GM12865 (cell line): ENCODE measurements around the gene RASD2.

Experiments used
- DNase-seq: peaks from one replicate; pipeline ENCODE4 v3.0.0; 2010; ENCODE audit warnings: low read depth
- H3K4me3 ChIP-seq: 2 replicates; pipeline ENCODE4 v1.5.1; 2011; ENCODE audit warnings: mild to moderate bottlenecking, low read depth, low read length, control low read depth
- CTCF ChIP-seq: IDR thresholded peaks from 2 replicates; pipeline ENCODE4 v1.5.1; 2011; ENCODE audit warnings: low read length, control low read depth, low read depth, inconsistent platforms; ENCODE audit not compliant: insufficient read depth; ENCODE audit errors: missing control alignments

The RASD2 gene

GRCh38 chr22:35533365-35534029 is 7.1 kb upstream of the RASD2 start:
- no peak overlapping the region for H3K4me3 ChIP-seq
- TF ChIP-seq CTCF: no peak
- DNase-seq: no peak

GRCh38 chr22:35534091-35534490 is 6.5 kb upstream of the RASD2 start:
- no peak for TF ChIP-seq CTCF
- peak; percentile 12 for DNase-seq

GRCh38 chr22:35537232-35537631 is 3.4 kb upstream of the RASD2 start:
- DNase-seq: no peak
- no peak for TF ChIP-seq CTCF

More at GRCh38 chr22:35534091-35534490, 6.5 kb upstream of the RASD2 start:
- no peak overlapping the region for H3K4me3 ChIP-seq

GRCh38 chr22:35538801-35539321 is 1.8 kb upstream of the RASD2 start:
- DNase-seq: peak; percentile 31
- no peak overlapping the region for H3K4me3 ChIP-seq
- TF ChIP-seq CTCF: peak; percentile 58

More at GRCh38 chr22:35537232-35537631, 3.4 kb upstream of the RASD2 start:
- H3K4me3 ChIP-seq: no peak overlapping the region

- H3K4me3 ChIP-seq: 0 out of 2 replicates have a peak overlapping the region, but pooled peaks have one; percentile 40
- TF ChIP-seq CTCF: no peak
- no peak for DNase-seq
Observed at GRCh38 chr22:35539487-35539886, 1.1 kb upstream of the RASD2 start.

GRCh38 chr22:35539910-35540594 is 579 bp upstream of the RASD2 start:
- H3K4me3 ChIP-seq: peak overlapping the region; percentile 46
- TF ChIP-seq CTCF: no peak
- peak; percentile 55 for DNase-seq

- H3K4me3 ChIP-seq: no peak overlapping the region
- no peak for TF ChIP-seq CTCF
- no peak for DNase-seq
Observed at GRCh38 chr22:35541254-35541748, 670 bp downstream of the RASD2 start.
